Cerebellar nuclear complex (tissue), 1 donor: ENCODE measurements around the gene TROAP.

Experiments used
- DNase-seq, 2 experiments: peaks; one replicate each; lab custom pipeline; 2025; lab: John Stamatoyannopoulos, UW

The TROAP gene

GRCh38 chr12:49344486-49345050, 21.5 kb downstream of the TROAP start:
- DNase-seq = no peak

DNA sequence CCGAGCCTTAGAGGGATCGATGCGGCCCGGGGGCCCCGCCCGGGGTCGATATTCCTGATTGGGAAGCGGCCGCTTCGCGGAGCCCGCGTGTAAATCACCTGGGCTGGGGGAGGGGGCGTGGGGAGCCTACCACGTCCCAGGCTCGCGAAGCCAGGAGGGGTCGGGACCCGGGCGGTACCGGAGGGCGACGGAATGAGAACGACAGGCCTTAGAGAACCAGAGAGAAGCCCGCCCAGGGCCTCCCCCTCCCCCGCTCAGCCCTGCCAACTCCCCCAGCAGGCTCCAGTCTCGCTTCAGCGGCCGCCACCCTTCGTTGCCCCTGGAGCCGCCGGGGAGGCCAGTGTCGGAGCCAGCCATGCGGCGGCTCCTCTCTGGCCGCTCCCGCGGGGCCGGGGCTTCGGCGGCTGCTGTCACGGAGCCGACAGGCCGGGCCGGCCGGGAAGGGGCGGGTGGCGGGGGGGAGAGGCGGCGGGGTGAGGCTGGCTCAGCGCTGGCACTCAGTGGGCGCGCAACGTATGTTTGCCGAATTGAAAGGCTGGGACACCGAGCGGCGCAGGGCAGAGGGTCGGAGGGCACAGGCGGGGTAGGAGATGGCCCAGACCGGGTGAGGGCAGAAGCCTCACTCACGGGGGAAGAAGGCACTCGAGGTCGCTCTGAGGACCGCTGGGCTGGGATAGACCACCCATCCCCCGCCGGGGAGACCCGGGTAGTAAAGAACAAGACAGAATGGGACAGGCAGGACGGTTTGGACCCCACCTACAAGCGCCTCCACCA, 22.2 kb downstream of the TROAP start:
- no peak for DNase-seq

GRCh38 chr12:49345825-49346658, 23.0 kb downstream of the TROAP start:
- no peak for DNase-seq

GRCh38 chr12:49346659-49347310, 23.7 kb downstream of the TROAP start, which contains the start of gene DNAJC22:
Gene DNAJC22 (plus strand): TSS chr12:49346888. CDS start chr12:49348873, 1,985 bp downstream.
- no peak for DNase-seq

GRCh38 chr12:49347311-49348193, 24.5 kb downstream of the TROAP start:
- peak in 1 of 2 experiments; percentile 4 for DNase-seq

GRCh38 chr12:49348781-49349180, 25.7 kb downstream of the TROAP start:
- DNase-seq = no peak

DNA sequence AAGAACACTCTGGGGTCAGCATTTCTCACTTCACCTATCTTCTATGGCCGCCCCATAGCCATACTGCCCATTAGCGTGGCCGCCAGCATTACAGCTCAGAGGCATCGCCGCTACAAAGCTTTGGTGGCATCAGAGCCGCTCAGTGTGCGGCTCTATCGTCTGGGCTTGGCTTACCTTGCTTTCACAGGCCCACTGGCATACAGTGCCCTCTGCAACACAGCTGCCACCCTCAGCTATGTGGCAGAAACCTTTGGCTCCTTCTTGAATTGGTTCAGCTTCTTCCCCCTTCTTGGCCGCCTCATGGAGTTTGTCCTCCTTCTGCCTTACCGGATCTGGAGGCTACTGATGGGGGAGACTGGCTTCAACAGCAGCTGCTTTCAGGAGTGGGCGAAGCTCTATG, 26.2 kb downstream of the TROAP start:
- DNase-seq = no peak

- no peak for DNase-seq
Measured at GRCh38 chr12:49352351-49352750, 29.3 kb downstream of the TROAP start.

- DNase-seq = no peak
Measured at GRCh38 chr12:49355913-49356312, 32.9 kb downstream of the TROAP start.

DNA sequence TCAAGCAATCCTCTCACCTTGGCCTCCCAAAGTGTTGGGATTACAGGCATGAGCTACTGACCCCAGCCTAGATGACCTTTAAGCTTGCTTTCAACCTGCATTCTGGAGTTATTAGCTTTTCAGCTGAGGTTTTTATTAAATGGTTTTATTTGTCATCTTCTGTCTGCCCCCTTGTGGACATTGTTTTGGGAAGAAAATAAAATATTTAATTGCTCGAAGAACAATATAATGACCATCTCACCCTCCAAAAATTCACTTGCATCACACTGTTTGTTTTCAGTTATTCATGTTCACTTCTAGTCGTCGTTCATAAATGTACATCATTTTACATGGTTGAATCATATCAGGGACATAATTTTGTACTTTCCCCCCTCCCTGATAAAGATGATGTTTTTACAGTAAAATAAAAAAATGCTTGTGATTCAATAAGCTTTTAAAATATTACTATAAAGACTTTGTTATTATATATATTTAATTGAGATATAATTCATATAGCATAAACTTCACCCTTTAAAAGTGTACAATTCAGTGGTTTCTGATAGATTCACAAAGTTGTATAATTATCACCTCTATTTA, 34.1 kb downstream of the TROAP start:
- no peak for DNase-seq

DNA sequence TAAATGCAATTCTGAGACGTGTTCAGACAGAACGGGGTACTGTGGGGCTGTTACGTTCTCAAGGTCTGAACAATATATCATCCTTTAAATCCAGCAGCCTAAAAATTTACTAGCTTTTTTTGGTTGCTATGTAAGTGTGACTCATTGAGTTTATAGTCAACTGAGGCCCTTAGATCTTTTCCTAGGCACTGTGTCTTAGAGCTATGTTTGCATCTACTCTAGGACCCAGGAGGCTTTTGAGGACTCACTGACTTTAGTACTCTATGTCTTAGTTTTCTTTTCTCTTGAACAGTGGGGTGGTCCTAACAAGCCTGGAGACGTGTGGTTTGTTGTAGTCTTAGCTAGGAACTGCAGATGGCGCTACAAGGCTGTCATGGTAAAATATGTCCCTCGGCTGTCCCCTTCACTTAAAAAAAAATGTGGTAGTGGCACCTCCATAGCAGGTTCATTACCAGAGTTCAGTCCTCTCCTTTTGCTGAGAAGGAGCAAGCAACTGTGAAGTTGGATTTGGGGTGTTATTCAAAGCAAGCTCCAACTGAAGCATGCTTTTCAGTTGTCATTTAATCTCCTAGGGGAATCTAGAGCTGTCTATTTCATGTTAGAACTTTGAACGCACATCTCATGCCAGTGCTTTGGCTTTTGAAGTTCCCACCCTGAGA, 35.6 kb downstream of the TROAP start:
- no peak for DNase-seq

- no peak for DNase-seq
Measured at GRCh38 chr12:49359671-49360070, 36.6 kb downstream of the TROAP start.

GRCh38 chr12:49362077-49362476, 39.0 kb downstream of the TROAP start:
- no peak for DNase-seq

GRCh38 chr12:49364989-49365388, 41.9 kb downstream of the TROAP start:
- no peak for DNase-seq

DNA sequence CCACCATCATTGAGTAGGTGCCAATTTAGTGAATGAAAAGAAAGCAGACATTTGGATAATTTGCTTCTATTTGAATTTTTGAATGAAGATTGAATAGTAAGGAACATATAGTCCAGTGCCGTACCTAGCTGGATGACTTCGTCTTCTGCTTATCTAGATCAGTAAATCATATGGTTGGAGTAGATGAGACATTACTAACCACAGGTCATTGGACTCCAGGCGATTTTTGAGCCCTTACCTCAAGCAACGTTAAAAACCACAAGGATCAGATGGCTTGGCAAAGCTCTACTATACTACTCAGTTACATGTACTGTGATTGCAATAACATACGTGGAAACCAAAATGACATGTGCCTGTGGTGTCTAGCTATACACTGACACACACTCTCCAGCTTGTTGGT, 42.5 kb downstream of the TROAP start:
- DNase-seq = no peak

DNA sequence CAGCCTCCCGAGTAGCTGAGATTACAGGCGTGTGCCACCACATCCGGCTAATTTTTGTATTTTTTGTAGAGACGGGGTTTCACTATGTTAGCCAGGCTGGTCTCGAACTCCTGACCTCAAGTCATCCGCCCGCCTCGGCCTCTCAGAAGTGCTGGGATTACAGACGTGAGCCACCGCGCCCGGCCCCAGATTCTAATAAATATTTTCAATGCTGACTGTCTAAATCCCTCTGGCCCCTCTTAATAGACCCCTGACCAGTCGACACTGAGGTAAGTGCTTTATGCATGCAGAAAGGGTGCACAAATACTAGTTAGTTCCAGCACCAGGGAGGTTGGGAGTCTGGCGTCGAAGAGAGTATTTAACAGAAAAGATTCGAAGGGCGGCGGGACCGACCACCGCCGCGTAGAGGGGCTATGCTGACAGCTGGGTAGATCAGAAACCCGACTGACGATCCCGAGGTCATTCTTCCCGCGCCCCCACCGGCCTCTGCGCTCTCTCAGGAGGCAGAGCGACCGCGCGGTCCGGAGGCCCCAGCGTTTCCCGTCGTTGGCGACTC, 43.1 kb downstream of the TROAP start:
- DNase-seq = no peak

- DNase-seq = peak in 1 of 2 experiments; percentile 17
Measured at GRCh38 chr12:49366652-49367380, 43.8 kb downstream of the TROAP start.

GRCh38 chr12:49367381-49368239, 44.6 kb downstream of the TROAP start, which contains the start of gene SPATS2:
Gene SPATS2 (plus strand): TSS chr12:49367462. CDS start chr12:49461013, 93,551 bp downstream.
- peak in 1 of 2 experiments; percentile 6 for DNase-seq
